SK-N-DZ (cell line): ENCODE results near the gene MACROD1.

ENCODE experiments used
- DNase-seq: peaks from one replicate; pipeline ENCODE4 v3.0.0-alpha.2; 2015; ENCODE audit warnings: low spot score

Gene MACROD1

GRCh38 chr11:64036087-64037026 lies 129.6 kb downstream of the MACROD1 start:
- DNase-seq: no peak

DNA sequence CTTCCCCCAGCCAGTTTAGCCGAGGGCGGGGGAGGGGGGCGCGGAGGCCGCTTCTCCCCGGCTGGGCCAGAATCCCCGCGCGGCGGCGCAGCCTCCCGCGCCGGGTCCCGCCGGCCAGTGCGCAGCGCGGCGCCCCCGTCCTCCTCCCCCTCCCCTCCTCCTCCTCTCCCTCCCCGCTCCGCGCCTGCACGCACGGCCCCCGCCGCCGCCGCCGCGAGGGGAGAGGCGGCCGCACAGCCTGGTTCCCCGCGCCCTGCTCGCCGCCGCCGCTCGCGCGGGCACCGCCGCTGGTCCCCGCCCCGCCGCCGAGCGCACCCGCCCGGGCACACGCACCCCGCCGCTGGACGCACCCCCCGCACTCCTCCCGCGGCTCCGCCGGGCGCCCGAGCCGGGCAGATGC lies 130.3 kb downstream of the MACROD1 start, which contains the start of gene FLRT1:
Gene FLRT1 (plus strand): TSS at position 356 of the 400 bp plus-strand sequence. CDS start 80,337 bp downstream, outside the sequence.
- DNase-seq: no peak

GRCh38 chr11:64035081-64035524 lies 130.8 kb downstream of the MACROD1 start:
- DNase-seq: no peak

- DNase-seq: peak; percentile 66
Observed at GRCh38 chr11:64034411-64034811, 131.5 kb downstream of the MACROD1 start.

- DNase-seq: no peak
Observed at GRCh38 chr11:64032050-64032449, 133.9 kb downstream of the MACROD1 start.

DNA sequence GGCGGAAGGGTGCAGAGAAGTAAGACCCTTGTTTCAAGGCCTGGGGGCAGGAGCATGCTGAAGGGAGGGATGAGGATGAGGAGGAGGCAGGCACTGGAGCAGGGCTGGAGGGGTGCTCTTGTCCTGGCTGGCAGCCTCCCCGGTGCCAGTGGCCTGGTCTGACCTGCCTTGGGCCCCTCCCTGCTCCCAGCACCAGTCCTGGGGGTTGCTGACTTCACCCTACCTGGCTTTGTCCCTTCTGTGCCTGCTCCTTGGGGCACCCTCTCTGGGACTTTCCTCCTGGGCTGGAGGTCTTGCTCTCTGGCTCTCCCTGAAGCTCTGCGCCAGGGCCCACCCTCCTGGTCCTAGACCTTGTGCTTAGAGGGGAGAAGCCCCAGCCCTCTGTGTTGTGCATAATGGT lies 134.9 kb downstream of the MACROD1 start:
- DNase-seq: no peak

- DNase-seq: no peak
Observed at GRCh38 chr11:64029773-64030172, 136.1 kb downstream of the MACROD1 start.

DNA sequence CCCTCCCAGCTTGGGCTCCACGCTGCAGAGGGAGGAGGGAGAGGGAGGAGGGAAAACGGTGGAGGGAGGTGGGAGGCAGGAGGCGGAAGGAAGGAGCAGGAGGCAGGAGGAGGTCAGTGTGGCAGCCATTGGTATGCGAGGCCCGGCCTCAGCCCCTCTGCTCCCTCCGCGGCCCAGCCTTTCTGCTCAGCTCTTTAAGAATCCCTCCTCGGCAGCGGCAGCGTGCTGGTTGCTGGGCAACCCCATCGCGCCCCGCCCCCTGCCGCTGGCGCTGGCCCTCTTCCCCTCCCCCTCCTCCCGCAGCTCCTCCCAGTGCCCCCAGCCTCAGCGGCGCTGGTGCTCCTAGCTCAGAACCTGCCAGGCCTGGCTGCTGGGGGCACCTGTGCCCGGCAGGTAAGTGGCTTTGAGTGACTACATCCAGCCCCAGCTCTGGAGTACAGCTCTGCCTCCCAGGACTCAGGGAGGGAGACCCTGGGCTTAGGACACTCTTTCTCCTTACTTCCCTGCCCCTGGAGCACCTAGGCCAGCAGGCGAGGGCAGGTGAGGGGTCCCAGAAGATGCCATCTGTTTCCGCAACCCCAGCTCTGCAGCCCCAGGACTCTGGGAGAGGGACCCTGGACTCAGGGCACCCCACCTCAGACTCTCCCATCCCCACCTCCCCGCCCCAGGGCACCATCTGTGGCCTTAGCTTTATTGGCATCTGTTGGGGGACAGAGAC lies 137.4 kb downstream of the MACROD1 start:
- peak; percentile 72 for DNase-seq

GRCh38 chr11:64027651-64028397 lies 138.1 kb downstream of the MACROD1 start:
- DNase-seq: no peak

- no peak for DNase-seq
Observed at GRCh38 chr11:64026575-64027205, 139.2 kb downstream of the MACROD1 start.

DNA sequence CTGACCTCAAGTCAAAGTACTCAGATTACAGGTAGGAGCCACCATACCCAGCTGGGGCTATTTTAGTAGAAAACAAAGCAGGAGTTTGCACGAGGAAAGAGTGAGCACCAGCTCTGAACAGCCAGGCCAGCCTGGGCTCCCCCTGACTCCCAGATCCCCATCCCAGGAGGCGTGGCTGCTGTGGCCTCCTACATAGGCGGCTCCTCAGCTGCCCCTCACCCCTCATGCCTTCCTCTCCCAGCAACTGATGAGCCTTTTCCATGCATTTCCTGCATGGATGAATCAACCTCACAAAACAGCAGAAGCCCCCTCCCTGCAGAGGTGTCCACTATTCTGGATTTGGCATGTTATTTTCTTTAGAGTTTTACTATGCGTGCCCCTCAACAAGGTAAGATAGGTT lies 140.7 kb downstream of the MACROD1 start:
- DNase-seq: no peak

GRCh38 chr11:64023712-64024710 lies 141.9 kb downstream of the MACROD1 start:
- DNase-seq: peak; percentile 67

- DNase-seq: no peak
Observed at GRCh38 chr11:64022125-64022784, 143.7 kb downstream of the MACROD1 start.

DNA sequence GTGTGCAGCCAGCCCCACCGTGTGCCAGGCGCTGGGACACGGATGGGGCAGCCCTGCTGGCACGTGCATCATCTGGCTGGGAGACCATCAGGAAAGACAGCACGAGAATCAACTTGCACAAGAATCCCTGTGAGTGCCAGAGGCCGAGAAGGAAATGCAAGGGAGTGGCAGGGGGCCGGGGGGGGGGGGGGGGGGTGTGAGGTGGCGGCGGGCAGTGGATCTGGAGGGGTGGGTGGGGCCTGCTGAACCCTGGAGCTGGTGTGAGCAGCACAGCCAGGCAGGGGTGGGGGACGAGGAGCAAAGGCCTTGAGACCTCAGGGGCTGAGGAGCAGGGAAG lies 144.2 kb downstream of the MACROD1 start:
- no peak for DNase-seq

- no peak for DNase-seq
Observed at GRCh38 chr11:64020976-64021756, 144.7 kb downstream of the MACROD1 start.

- DNase-seq: no peak
Observed at GRCh38 chr11:64019106-64020037, 146.5 kb downstream of the MACROD1 start.

DNA sequence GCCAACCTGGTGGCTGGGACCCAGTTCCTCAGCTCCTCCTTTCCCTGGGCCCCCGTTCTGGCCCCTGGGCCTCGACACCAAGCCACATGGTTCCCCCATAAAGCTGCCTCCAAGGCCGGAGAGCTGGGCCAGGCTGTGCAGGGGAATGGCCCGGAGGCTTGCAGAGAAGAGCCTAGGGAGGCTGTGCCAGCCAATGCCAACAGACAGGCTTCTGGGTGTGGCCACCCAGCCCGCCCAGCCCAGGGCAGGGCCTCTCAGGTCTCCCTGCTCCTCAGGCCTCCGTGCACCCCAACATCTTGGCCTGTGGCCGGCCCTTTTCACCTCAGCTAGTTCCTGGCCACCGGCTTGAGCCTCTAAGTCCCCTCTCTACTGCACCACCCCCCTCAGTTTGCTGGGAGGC lies 147.6 kb downstream of the MACROD1 start:
- DNase-seq: no peak

DNA sequence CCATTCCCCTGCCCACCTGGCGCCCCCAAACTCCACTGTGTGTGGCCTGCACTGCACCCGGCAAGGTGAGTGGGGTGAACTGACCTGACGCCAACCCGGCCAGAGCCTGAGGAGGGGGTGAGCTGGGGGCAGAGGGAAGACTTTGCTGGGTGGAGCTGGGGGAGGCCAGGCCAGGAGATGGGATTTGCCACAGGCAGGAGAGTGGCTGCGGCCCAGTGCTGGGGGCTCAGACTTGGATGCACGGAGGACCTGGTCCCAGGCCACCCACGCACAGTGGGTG lies 148.0 kb downstream of the MACROD1 start:
- no peak for DNase-seq
